HG03469 (cell line): Measurements from ENCODE around the gene F10.

ENCODE experiments used
- ATAC-seq: cut with Tn5 transposase; IDR thresholded peaks from one replicate; pipeline ENCODE4 v1.9.1; 2021; ENCODE audit warnings: mild to moderate bottlenecking, moderate library complexity, moderate number of reproducible peaks; ENCODE audit not compliant: unreplicated experiment

The F10 gene

DNA sequence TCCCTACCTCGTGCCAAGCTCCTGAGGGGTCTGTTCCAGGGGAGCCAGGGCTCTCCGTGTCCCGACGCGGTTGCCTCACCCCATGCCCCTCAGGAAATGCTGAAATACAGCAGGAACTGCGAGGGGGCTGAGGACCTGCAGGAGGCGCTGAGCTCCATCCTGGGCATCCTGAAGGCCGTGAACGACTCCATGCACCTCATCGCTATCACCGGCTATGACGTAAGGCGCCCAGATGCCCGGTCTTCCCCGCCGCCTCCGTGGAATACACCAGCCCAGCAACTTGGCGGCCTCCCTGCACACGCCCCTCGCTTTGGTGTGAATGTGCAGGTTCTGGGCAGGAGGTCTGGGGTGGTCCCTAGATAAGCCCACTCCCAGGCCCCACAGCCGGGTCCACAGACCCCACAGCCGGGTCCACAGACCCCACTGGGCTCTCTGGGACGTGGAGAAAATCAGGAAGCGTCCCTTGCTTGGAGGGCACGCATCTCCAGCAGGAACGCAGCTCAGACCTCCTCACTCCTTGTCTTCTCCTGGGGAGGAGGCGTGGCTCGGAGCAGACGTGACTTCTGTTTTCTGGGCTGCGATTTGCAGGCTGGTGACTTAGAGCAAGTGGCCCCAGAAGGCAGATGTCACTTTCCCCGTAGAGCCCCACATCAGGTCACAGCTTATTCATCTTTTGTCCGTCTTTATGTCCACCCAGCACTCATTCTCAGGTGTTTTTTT is 36.4 kb upstream of the F10 start:
- no peak for ATAC-seq

DNA sequence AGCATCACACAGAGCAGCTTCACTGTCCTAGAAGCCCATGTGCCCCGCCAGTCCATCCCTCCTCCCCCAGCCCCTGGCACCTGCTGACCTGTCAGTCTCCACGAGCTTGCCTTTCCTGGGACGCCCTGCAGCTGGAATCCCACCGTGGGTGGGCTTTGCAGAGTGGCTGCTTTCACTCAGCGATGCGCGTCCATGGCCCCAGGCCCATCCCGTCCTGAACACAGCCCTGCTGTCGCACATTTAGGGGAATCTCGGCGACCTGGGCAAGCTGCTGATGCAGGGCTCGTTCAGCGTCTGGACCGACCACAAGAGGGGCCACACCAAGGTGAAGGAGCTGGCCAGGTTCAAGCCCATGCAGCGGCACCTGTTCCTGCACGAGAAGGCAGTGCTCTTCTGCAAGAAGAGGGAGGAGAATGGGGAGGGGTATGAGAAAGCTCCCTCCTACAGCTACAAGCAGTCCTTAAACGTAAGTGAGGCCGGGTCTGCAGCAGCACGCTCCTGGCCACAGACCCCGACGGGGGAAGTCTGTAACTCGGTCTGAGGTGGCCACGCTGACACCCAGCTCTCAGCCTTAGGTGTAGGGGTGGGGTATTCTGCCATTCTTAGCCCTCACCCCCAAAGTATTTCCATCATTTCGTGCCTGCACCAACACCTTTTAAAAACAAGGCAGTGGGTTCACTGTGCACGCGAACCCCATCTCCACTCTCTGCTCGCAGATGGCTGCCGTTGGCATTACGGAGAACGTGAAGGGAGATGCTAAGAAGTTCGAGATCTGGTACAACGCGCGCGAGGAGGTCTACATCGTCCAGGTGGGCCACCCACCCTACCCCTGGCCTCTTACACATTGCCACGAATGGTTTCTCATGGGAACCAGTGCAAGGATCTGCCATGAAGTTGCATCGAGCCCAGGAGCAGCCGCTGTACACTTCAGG is 35.3 kb upstream of the F10 start:
- ATAC-seq = no peak

DNA sequence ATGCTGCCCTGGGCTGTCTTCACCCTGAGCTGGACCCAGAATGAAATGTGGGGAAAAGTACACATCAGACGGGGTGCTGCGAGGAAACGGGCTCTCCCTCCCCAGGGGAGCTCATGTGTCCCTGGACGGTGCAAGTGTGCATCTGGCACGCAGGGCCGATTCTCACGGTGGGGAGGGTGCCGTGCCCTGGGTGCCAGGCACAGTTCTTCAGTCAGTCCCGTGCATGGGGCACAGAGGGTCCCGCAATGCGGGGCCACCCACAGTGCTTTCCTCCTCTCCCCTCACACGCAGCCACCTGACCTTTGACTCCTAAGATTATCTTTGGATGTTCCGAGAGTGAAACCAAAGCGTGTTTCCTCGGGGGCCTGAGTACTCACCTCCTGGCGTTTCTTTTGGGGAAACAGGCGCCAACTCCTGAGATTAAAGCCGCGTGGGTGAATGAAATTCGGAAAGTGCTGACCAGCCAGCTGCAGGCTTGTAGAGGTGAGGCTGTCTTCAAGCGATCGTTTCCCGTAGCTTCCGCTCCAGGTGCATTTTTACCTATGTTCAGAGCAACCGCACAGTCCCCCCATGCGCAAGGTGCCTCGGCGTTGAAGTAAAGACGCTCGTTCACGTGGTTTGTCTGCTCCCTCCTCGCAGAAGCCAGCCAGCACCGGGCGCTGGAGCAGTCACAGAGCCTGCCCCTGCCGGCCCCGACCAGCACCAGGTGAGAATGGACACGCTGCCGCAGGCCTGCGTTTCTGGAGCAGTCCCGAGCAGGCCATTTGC is 34.5 kb upstream of the F10 start:
- no peak for ATAC-seq

DNA sequence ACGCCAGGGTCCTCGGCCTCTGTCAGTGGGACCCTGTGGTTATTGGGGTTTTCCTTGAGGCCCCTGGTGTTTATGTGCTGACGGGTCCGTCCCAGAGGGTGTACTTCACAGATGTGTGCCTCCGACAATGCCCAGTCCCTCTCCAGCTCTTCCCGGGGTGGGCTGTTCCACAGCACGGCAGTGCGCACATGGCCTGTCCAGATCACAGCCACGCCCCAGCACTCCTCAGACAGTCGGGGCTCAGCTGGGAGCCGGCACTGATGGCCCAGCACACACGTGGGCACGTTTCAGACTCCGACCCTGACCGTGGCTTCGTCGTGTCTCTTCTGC is 33.9 kb upstream of the F10 start:
- ATAC-seq = no peak

DNA sequence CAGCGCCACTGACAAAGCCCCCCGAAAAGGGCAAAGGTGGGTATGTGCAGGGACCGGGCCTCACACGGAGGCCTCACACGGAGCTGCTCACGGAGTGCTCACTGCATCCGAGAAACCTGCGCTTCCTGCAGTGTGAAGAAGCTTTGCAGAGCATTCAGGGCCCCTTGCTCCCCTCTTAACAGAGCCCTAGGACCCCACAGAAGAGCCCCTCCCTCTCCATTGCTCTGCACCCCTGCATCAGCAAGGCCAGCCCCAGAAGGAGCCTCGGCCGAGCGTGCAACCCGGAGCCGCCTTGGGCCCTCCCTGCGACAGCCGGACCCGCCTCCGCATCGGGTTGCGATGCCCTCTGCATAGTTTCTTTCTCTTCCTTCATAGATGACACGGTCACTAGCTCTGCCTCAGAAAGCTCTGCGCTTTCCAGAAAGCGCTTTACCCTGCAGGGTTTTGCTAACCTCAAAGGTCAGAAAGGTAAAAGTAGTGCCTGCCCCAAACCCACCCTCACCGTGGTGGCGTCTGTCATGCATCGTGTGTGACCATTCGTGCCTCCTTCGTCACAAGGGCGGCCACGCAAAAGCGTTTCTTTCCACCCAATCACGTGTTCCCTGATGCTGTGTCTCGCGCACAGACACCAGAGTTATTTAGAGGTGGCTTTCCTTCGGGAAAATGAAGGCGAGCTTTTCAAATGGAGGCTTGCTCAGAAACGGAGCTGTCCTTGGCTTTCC is 32.7 kb upstream of the F10 start:
- no peak for ATAC-seq

DNA sequence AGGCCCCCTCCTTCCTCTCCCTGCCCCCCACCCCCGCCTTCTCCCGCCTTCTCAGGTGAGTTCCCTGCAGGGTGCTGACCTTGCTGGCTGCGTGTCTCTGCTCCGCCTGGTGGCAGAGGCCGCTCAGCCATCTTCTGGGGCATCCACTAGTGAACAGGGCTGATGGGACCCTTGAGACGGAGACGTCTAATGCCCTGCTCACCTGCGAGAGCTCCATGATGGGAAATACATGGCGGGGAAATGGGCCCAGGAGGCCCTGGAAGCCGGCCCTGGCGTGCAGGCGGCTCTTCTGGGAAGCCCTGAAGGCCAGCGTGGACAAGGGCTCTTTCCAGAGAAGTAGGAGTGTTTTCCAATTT is 32.2 kb upstream of the F10 start:
- ATAC-seq = no peak

DNA sequence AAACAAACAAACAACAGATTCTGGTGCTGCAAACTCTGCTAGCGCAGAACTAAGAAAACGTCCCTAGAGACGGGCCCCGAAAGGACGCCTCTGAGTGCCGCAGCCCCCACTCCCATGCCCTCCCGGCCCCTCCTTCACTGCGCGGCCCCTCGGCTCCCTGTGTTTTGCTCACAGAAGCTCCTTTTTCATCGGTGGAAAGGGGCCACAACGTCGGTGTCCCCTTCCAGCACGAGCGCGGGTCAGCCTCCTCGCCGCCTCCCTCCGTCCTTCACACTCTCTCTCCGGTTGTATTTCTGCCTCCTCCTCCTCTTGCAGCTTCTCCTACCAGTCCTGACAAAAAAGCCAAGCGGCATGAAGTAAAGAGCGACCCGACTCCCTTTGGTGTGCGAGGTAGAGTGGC is 31.8 kb upstream of the F10 start:
- no peak for ATAC-seq

DNA sequence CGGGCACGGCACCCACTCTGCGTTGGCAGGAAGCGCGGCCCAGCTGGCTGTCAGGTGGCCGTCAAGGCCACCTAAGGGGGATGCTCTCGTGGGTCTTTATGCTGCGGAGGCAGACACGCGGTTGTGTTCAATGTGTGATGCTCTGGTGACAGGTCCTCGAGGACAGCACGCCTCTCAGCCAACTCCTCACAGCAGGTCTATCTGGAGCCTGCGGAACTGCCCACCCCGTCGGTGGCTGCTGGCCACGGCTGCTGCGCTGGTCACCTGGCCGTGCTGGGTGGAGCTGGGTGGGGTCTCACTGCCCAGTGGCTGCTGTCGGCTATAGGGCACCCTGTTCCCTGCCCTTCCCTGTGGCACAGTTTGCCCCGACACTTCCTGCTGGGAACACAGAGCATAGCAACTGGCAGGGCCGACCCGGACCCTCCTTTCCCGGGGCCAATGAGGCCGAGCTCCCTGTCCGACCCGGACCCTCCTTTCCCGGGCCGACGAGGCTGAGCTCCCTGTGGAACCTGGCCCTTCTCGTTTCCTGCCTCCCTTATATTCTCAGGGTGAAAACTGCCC is 31.3 kb upstream of the F10 start:
- no peak for ATAC-seq

DNA sequence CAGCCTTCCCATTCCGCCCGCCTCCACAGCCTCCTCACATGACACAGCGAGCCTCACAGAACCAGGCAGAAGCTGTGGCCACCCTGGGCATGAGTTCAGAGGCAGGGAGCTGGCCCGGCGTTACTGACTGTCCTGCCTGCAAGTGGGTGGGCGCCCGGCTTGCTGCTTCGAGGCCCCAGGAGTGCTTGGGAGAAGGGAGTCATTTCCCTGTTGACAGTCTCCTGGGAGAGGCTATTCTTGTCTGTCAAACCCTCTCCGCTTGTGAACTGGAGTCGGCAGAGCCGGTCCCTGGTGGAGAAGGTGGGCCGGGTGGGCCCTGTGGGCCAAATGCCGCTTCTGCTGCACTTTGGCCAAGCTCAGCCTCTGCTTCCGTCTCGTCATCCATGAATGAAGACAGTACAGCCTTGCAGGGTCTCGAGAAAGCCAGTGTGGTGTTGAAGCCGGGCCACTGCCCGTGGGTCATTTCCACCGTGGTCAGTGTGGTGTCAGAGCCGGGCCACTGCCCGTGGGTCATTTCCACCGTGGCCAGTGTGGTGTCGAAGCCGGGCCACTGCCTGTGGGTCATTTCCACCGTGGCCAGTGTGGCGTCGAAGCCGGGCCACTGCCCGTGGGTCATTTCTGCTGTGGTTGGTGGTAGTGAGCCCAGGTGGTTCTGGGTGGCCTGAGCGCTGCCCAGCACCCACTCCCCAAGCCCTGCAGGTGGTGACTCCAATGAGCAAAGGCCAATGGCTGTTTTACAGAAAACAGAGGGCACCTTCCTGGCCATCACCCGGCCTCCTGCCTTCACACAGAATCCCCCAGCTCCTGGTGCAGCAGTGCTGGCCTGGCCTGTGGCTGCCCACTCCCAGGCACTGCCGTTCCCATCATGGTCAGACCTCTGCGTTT is 30.5 kb upstream of the F10 start:
- ATAC-seq = no peak

DNA sequence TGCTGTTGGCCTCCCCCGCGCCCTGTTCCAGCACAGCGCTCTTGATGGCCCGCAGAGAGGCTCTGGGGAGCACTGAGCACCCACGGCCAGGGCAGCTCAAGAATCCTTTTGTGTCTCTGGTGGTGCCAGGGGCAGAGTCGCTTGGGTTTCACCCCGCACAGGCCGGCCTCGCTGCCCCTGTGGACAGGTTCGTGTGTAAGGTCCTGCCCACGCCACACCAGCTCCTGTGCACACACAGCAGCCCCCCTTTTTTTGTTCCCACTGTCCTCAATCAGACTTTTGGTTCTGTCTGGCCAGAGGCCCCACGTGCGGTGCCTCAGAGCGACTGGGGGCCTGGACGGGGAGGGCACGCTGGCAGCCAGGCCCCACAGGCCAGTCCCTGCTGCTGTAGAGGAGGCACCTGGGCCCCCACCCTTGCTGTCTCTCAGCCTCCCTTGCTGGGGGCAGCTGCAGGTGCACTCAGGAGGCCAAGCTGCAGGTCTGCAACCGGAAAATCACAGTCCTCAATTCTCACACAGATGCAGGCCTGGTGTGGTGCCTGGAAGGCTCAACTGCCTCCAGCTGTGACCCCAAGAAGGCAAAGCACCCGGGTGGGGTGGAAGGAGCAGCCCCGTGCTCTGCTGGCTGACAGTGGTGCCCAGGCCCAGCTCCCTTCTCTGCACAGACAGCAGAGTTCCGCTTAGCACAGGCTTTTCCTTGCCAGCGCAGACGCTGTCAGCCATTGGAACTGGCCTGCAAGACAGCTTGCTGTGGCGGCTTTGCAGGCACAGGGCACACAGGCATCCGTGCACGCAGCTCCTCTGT is 29.6 kb upstream of the F10 start:
- ATAC-seq = no peak

DNA sequence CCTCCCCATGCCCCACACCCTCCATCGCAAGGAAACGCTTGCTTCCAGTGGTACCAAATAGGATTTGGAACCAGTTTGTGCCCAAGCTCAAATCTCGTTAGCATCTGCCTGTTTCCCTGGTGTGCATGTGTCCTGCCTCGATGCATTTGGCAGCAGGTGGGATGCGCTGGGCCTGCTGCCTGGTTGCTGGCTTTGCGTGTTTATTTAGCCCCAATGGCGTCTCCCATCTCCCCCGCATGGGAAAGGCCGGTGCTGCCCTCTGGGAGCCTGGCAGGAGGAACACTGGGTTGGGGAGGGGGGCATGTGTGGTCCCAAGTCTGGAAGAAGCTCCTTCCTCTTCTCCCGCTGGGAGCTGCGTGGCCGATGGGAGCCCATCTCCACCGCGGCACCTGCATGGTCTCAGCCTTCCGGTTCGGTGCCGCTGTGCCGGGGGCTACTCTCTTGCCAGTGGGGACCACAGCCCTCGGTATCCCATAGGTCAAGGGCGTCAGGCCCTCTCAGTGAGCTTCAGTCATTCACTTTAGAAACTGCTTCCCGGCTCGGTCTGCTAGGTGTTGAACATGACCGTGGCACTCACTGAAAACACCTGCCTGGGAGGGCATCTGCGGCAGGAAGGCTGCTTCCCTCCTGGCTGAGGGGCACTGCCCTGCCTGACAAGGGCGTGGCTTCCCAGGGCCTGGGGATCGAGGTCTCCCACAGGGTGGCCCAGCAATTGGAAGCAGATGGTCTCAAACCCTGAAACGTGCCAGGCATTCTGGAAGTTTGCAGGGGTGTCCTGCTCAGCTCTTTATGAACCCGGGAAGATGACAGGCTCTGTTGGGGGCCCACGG is 28.8 kb upstream of the F10 start:
- ATAC-seq = no peak

DNA sequence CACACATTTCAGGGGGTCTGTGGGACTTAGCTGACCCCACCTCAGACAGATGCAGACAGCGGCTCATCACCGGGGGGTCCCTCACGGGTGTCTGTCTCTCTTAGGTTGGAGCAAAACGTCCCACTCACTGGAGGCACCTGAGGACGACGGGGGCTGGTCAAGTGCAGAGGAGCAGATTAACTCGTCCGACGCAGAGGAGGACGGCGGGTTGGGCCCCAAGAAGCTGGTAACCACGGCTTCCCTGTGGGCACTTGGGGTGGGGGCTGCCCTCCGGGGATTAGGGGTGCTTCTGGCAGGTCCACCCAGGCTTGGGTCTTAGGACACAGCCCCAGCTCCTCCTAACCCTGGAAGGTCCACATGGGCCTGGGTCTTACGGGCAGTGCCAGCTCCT is 28.2 kb upstream of the F10 start:
- no peak for ATAC-seq

DNA sequence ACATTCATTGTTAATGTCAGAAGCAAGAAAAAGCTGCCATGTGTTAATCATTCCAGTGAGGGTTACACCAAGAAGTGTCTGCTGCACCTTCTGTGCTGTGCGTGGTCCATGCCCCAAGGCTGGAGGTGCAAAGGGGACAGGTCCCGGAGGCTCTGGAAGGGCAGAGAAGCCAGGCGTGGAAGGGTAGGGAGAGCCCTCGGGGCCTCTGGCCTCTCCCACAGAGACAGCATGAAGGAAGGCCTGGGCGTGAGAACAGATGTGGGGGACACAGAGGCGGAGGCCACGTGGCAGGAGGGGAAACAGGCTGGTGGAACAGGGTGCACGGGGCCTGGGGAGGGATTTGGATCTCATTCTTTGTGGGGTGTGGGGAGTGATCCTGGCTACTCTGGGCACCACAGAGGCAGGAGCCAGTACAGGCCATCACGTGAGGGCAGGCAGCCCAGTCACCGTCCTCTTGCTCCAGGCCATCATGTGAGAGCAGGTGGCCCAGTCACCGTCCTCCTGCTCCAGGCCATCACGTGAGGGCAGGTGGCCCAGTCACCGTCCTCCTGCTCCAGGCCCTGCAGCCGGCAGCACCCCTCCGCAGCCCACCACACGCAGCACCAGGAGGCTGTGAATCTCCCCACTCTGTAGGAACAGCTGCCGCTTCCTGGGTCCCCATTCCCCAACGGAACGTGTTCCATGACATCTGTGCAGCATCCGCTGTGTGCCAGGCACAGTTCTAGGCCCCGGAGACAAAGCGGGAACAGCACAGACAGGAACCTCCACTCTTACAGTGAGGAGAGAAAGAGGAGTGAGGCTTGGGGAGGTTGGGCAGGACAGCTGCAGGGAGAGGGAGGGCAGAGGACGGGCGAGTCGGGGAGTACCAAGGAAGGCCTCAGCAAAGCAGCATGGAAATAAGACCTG is 27.2 kb upstream of the F10 start:
- ATAC-seq = no peak

DNA sequence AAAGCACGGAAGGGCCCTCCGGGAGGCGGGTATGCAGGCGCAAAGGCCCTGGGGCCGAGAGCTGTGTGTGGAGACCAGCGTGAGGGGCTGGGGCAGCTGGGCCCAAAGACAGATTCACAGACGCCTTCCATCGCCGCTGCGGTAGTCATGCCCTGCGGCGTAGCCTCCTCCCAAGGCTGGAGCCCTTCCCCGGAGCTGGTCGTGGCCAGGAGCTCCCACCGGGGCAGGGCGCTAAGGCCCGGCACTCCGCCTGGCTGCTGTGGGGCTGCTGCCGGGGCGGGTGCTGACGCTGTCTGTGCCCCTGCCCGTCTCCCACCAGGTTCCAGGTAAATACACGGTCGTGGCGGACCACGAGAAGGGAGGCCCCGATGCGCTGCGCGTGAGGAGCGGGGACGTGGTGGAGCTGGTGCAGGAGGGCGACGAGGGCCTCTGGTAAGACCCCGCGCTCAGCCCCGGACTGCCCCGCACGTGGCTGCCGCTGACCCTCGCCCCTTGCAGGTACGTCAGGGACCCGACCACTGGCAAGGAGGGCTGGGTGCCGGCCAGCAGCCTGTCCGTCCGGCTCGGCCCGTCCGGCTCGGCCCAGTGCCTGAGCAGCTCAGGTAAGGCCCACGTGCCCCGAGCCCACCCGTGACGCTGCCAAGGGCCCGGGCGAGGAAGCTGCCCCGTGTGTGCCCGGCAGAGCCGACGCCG is 26.4 kb upstream of the F10 start:
- ATAC-seq = no peak

DNA sequence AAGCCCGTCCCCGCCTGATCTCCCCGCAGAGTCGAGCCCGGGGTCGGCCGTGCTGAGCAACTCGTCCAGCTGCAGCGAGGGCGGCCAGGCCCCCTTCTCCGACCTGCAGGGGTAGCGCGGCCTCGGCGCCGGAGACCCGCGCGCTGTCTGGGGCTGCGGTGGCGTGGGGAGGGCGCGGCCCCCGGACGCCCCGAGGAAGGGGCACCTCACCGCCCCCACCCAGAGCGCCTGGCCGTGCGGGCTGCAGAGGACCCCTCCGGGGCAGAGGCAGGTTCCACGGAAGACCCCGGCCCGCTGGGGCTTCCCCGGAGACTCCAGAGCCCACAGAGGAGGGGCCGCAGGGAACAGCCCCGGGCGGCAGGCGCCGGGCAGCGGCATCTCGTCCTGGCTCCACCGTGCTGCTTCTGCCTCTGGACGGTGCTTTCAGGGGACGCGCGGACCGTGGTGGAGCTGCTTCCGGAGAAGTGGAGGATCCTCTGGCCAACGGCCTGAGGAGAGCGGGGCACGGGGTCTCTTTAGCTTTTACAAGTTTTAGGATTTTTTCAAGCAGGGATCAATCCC is 25.8 kb upstream of the F10 start:
- no peak for ATAC-seq

DNA sequence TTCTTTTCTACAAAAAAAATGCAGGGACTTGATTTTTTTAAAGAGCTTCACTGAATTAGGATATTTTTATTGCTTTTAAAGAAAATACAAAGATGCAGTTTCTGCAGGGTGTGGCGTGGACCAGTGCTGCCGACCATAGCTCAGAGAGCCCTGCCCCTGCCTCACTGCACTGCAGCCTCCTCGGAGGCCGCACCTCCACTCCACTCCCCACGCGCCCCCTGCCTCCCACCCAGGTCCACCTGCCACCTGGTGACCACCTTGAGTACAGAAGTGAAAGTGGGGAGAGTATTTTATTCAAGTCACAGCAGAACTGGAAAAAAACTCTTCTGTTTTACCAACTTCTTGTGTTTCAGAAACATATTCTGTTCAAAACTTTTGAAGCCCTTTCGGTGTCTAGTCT is 24.9 kb upstream of the F10 start:
- ATAC-seq = no peak
